ENCODE results near the gene LDLRAD3.

The LDLRAD3 gene

GRCh38 chr11:35986947-35987346 is 43.1 kb downstream of the LDLRAD3 start:
- Histone ChIP-seq H3K9me3 (ENCODE audit: control extremely low read depth in 1 of 5, control insufficient read depth in 4 of 5, insufficient read depth in 2 of 5, low read depth in 1 of 5, low read length in 4 of 5) (peaks cover 0 to 3% (median 0%) of the 10 kb centered on the region in 5 experiments), H3K36me3 (ENCODE audit: control insufficient read depth in 4 of 4, insufficient read depth in 4 of 4, low read length in 3 of 4) (no peaks in the 10 kb centered on the region), H3K4me3 (ENCODE audit: control insufficient read depth in 1 of 7, extremely low read depth in 1 of 7, insufficient read depth in 4 of 7, low read depth in 2 of 7, low read length in 6 of 7) (no peak overlapping the region), H3K27me3 (replicated peaks in 2 of 5; ENCODE audit: control insufficient read depth in 4 of 5, insufficient read depth in 5 of 5, low read length in 4 of 5) (peaks cover 0 to 2% (median 0%) of the 10 kb centered on the region in 5 experiments), H3K27ac (ENCODE audit: insufficient read depth in 1 of 2, low read depth in 1 of 2, low read length in 2 of 2, poor library complexity in 1 of 2, severe bottlenecking in 2 of 2) (no peak overlapping the region), H3K4me1 (ENCODE audit: control extremely low read depth in 1 of 4, control insufficient read depth in 4 of 4, insufficient read depth in 4 of 4, low read length in 3 of 4) (peaks cover 0 to 6% (median 0%) of the 10 kb centered on the region in 4 experiments)
- CTCF ChIA-PET, result no interaction called here
- WGBS (ENCODE audit: insufficient coverage), result no CpG with 5 or more reads among the region's 3 CpGs
- POLR2A ChIA-PET, result no interaction called here
- no peak for DNase-seq

- no peak for DNase-seq
- Histone ChIP-seq H3K4me3 (ENCODE audit: control insufficient read depth in 1 of 7, extremely low read depth in 1 of 7, insufficient read depth in 4 of 7, low read depth in 2 of 7, low read length in 6 of 7) (no peak overlapping the region), H3K27ac (ENCODE audit: insufficient read depth in 1 of 2, low read depth in 1 of 2, low read length in 2 of 2, poor library complexity in 1 of 2, severe bottlenecking in 2 of 2) (no peak overlapping the region), H3K36me3 (ENCODE audit: control insufficient read depth in 4 of 4, insufficient read depth in 4 of 4, low read length in 3 of 4) (no peaks in the 10 kb centered on the region), H3K27me3 (replicated peaks in 2 of 5; ENCODE audit: control insufficient read depth in 4 of 5, insufficient read depth in 5 of 5, low read length in 4 of 5) (peaks cover 0 to 2% (median 0%) of the 10 kb centered on the region in 5 experiments), H3K4me1 (ENCODE audit: control extremely low read depth in 1 of 4, control insufficient read depth in 4 of 4, insufficient read depth in 4 of 4, low read length in 3 of 4) (peaks cover 0 to 24% (median 1%) of the 10 kb centered on the region in 4 experiments), H3K9me3 (ENCODE audit: control extremely low read depth in 1 of 5, control insufficient read depth in 4 of 5, insufficient read depth in 2 of 5, low read depth in 1 of 5, low read length in 4 of 5) (peaks cover 0 to 10% (median 4%) of the 10 kb centered on the region in 5 experiments)
- CTCF ChIA-PET, result no interaction called here
- POLR2A ChIA-PET, result no interaction called here
- WGBS (ENCODE audit: insufficient coverage), result 93% methylated on average over 2 of the region's 2 CpGs
Observed at GRCh38 chr11:35990170-35990569, 46.3 kb downstream of the LDLRAD3 start.

GRCh38 chr11:35990816-35991215 is 47.0 kb downstream of the LDLRAD3 start:
- Histone ChIP-seq H3K9me3 (ENCODE audit: control extremely low read depth in 1 of 5, control insufficient read depth in 4 of 5, insufficient read depth in 2 of 5, low read depth in 1 of 5, low read length in 4 of 5) (peaks cover 4 to 15% (median 8%) of the 10 kb centered on the region in 5 experiments), H3K4me3 (ENCODE audit: control insufficient read depth in 1 of 7, extremely low read depth in 1 of 7, insufficient read depth in 4 of 7, low read depth in 2 of 7, low read length in 6 of 7) (no peak overlapping the region), H3K4me1 (ENCODE audit: control extremely low read depth in 1 of 4, control insufficient read depth in 4 of 4, insufficient read depth in 4 of 4, low read length in 3 of 4) (peaks cover 0 to 24% (median 1%) of the 10 kb centered on the region in 4 experiments), H3K36me3 (ENCODE audit: control insufficient read depth in 4 of 4, insufficient read depth in 4 of 4, low read length in 3 of 4) (no peaks in the 10 kb centered on the region), H3K27ac (ENCODE audit: insufficient read depth in 1 of 2, low read depth in 1 of 2, low read length in 2 of 2, poor library complexity in 1 of 2, severe bottlenecking in 2 of 2) (no peak overlapping the region), H3K27me3 (replicated peaks in 2 of 5; ENCODE audit: control insufficient read depth in 4 of 5, insufficient read depth in 5 of 5, low read length in 4 of 5) (peaks cover 0 to 2% (median 0%) of the 10 kb centered on the region in 5 experiments)
- WGBS (ENCODE audit: insufficient coverage), result 100% methylated on average over 3 of the region's 3 CpGs
- ChIA-PET CTCF (interaction anchor here (1.2 kb wide), 1 partner anchor 22 kb away, joined by 3 read pairs; no protein-coding TSS in a partner anchor), POLR2A (interaction anchor here (0.5 kb wide), 1 partner anchor 503 kb away, joined by 4 read pairs; no protein-coding TSS in a partner anchor)
- no peak for DNase-seq

- POLR2A ChIA-PET, result no interaction called here
- Histone ChIP-seq H3K4me3 (ENCODE audit: control insufficient read depth in 1 of 7, extremely low read depth in 1 of 7, insufficient read depth in 4 of 7, low read depth in 2 of 7, low read length in 6 of 7) (no peak overlapping the region), H3K9me3 (ENCODE audit: control extremely low read depth in 1 of 5, control insufficient read depth in 4 of 5, insufficient read depth in 2 of 5, low read depth in 1 of 5, low read length in 4 of 5) (peaks cover 4 to 18% (median 8%) of the 10 kb centered on the region in 5 experiments), H3K4me1 (ENCODE audit: control extremely low read depth in 1 of 4, control insufficient read depth in 4 of 4, insufficient read depth in 4 of 4, low read length in 3 of 4) (peaks cover 0 to 24% (median 1%) of the 10 kb centered on the region in 4 experiments), H3K27me3 (replicated peaks in 2 of 5; ENCODE audit: control insufficient read depth in 4 of 5, insufficient read depth in 5 of 5, low read length in 4 of 5) (peaks cover 0 to 2% (median 0%) of the 10 kb centered on the region in 5 experiments), H3K27ac (ENCODE audit: insufficient read depth in 1 of 2, low read depth in 1 of 2, low read length in 2 of 2, poor library complexity in 1 of 2, severe bottlenecking in 2 of 2) (no peak overlapping the region), H3K36me3 (ENCODE audit: control insufficient read depth in 4 of 4, insufficient read depth in 4 of 4, low read length in 3 of 4) (no peaks in the 10 kb centered on the region)
- DNase-seq, result peak in 2 of 3 donors; percentile 15 to 19
- CTCF ChIA-PET, result no interaction called here
Observed at GRCh38 chr11:35992548-35992947, 48.7 kb downstream of the LDLRAD3 start.

- WGBS (ENCODE audit: insufficient coverage), result 100% methylated on average over 2 of the region's 2 CpGs
- Histone ChIP-seq H3K27me3 (replicated peaks in 2 of 5; ENCODE audit: control insufficient read depth in 4 of 5, insufficient read depth in 5 of 5, low read length in 4 of 5) (peaks cover 0 to 2% (median 0%) of the 10 kb centered on the region in 5 experiments), H3K36me3 (ENCODE audit: control insufficient read depth in 4 of 4, insufficient read depth in 4 of 4, low read length in 3 of 4) (no peaks in the 10 kb centered on the region), H3K4me1 (ENCODE audit: control extremely low read depth in 1 of 4, control insufficient read depth in 4 of 4, insufficient read depth in 4 of 4, low read length in 3 of 4) (peaks cover 0 to 24% (median 1%) of the 10 kb centered on the region in 4 experiments), H3K27ac (ENCODE audit: insufficient read depth in 1 of 2, low read depth in 1 of 2, low read length in 2 of 2, poor library complexity in 1 of 2, severe bottlenecking in 2 of 2) (no peak overlapping the region), H3K4me3 (ENCODE audit: control insufficient read depth in 1 of 7, extremely low read depth in 1 of 7, insufficient read depth in 4 of 7, low read depth in 2 of 7, low read length in 6 of 7) (no peak overlapping the region), H3K9me3 (ENCODE audit: control extremely low read depth in 1 of 5, control insufficient read depth in 4 of 5, insufficient read depth in 2 of 5, low read depth in 1 of 5, low read length in 4 of 5) (peaks cover 4 to 18% (median 8%) of the 10 kb centered on the region in 5 experiments)
- POLR2A ChIA-PET, result no interaction called here
- DNase-seq, result no peak
- CTCF ChIA-PET, result no interaction called here
Observed at GRCh38 chr11:35994421-35994820, 50.6 kb downstream of the LDLRAD3 start.

- Histone ChIP-seq H3K27ac (ENCODE audit: insufficient read depth in 1 of 2, low read depth in 1 of 2, low read length in 2 of 2, poor library complexity in 1 of 2, severe bottlenecking in 2 of 2) (no peak overlapping the region), H3K9me3 (ENCODE audit: control extremely low read depth in 1 of 5, control insufficient read depth in 4 of 5, insufficient read depth in 2 of 5, low read depth in 1 of 5, low read length in 4 of 5) (peaks cover 4 to 18% (median 8%) of the 10 kb centered on the region in 5 experiments), H3K27me3 (replicated peaks in 2 of 5; ENCODE audit: control insufficient read depth in 4 of 5, insufficient read depth in 5 of 5, low read length in 4 of 5) (peaks cover 0 to 2% (median 0%) of the 10 kb centered on the region in 5 experiments), H3K4me1 (ENCODE audit: control extremely low read depth in 1 of 4, control insufficient read depth in 4 of 4, insufficient read depth in 4 of 4, low read length in 3 of 4) (peaks cover 0 to 24% (median 1%) of the 10 kb centered on the region in 4 experiments), H3K4me3 (ENCODE audit: control insufficient read depth in 1 of 7, extremely low read depth in 1 of 7, insufficient read depth in 4 of 7, low read depth in 2 of 7, low read length in 6 of 7) (no peak overlapping the region), H3K36me3 (ENCODE audit: control insufficient read depth in 4 of 4, insufficient read depth in 4 of 4, low read length in 3 of 4) (no peaks in the 10 kb centered on the region)
- DNase-seq, result no peak
- WGBS (ENCODE audit: insufficient coverage), result 97% methylated on average over 3 of the region's 5 CpGs
- CTCF ChIA-PET, result no interaction called here
- POLR2A ChIA-PET, result interaction anchor here (0.5 kb wide), 1 partner anchor 12 kb away, joined by 4 read pairs; no protein-coding TSS in a partner anchor
Observed at GRCh38 chr11:35995681-35996271, 51.9 kb downstream of the LDLRAD3 start.

- no peak for DNase-seq
- H3K27ac ChIP-seq (ENCODE audit: insufficient read depth in 1 of 2, low read depth in 1 of 2, low read length in 2 of 2, poor library complexity in 1 of 2, severe bottlenecking in 2 of 2), result no peak overlapping the region
- POLR2A ChIA-PET, result no interaction called here
- 93% methylated on average over 6 of the region's 6 CpGs for WGBS (ENCODE audit: insufficient coverage)
- H3K27me3 ChIP-seq (replicated peaks in 2 of 5; ENCODE audit: control insufficient read depth in 4 of 5, insufficient read depth in 5 of 5, low read length in 4 of 5), result no peaks in the 10 kb centered on the region
- H3K4me3 ChIP-seq (ENCODE audit: control insufficient read depth in 1 of 7, extremely low read depth in 1 of 7, insufficient read depth in 4 of 7, low read depth in 2 of 7, low read length in 6 of 7), result no peak overlapping the region
- CTCF ChIA-PET, result no interaction called here
- H3K36me3 ChIP-seq (ENCODE audit: control insufficient read depth in 4 of 4, insufficient read depth in 4 of 4, low read length in 3 of 4), result no peaks in the 10 kb centered on the region
- H3K4me1 ChIP-seq (ENCODE audit: control extremely low read depth in 1 of 4, control insufficient read depth in 4 of 4, insufficient read depth in 4 of 4, low read length in 3 of 4), result peaks cover 0 to 7% (median 0%) of the 10 kb centered on the region in 4 experiments
- H3K9me3 ChIP-seq (ENCODE audit: control extremely low read depth in 1 of 5, control insufficient read depth in 4 of 5, insufficient read depth in 2 of 5, low read depth in 1 of 5, low read length in 4 of 5), result peaks cover 4 to 18% (median 8%) of the 10 kb centered on the region in 5 experiments
Observed at GRCh38 chr11:35997902-35998520, 54.1 kb downstream of the LDLRAD3 start.

Data from common myeloid progenitor, CD34-positive (primary cell).